Activated naive CD4-positive, alpha-beta T cell (primary cell): ENCODE measurements around the gene CDHR3.
A peak's percentile ranks its signal among the peaks of the same experiment; 100 is the strongest.

Experiments
- DNase-seq, 4 experiments: peaks; one replicate each; lab custom pipeline; 2025; lab: John Stamatoyannopoulos, UW

Gene CDHR3

GRCh38 chr7:106064771-106065574 is 101.9 kb downstream of the CDHR3 start:
- no peak for DNase-seq

GRCh38 chr7:106065575-106066500 is 102.8 kb downstream of the CDHR3 start:
- no peak for DNase-seq

GRCh38 chr7:106067678-106068077 is 104.6 kb downstream of the CDHR3 start:
- DNase-seq: no peak

GRCh38 chr7:106068538-106068961 is 105.5 kb downstream of the CDHR3 start:
- no peak for DNase-seq

GRCh38 chr7:106068986-106069385 is 105.9 kb downstream of the CDHR3 start:
- DNase-seq: no peak

- DNase-seq: no peak
These were observed 106.6 kb downstream of the CDHR3 start for GRCh38 chr7:106069471-106070200.

- DNase-seq: no peak
These were observed 107.1 kb downstream of the CDHR3 start for GRCh38 chr7:106070201-106070551.

GRCh38 chr7:106070567-106071254 is 107.6 kb downstream of the CDHR3 start:
- DNase-seq: no peak

GRCh38 chr7:106071356-106071998 is 108.4 kb downstream of the CDHR3 start:
- DNase-seq: peak in 2 of 4 experiments; percentile 18 to 29

GRCh38 chr7:106071999-106072714 is 109.1 kb downstream of the CDHR3 start:
- DNase-seq: no peak

GRCh38 chr7:106072715-106073091 is 109.6 kb downstream of the CDHR3 start:
- DNase-seq: no peak

GRCh38 chr7:106073701-106074100 is 110.6 kb downstream of the CDHR3 start:
- no peak for DNase-seq

- DNase-seq: no peak
These were observed 111.2 kb downstream of the CDHR3 start for GRCh38 chr7:106074257-106074656.

- DNase-seq: no peak
These were observed 112.9 kb downstream of the CDHR3 start for GRCh38 chr7:106075937-106076336.

- no peak for DNase-seq
These were observed 113.5 kb downstream of the CDHR3 start for GRCh38 chr7:106076537-106076936.

- no peak for DNase-seq
These were observed 117.4 kb downstream of the CDHR3 start for GRCh38 chr7:106080300-106080987.

- DNase-seq: no peak
These were observed 119.2 kb downstream of the CDHR3 start for GRCh38 chr7:106082087-106082854.
